Urinary bladder (tissue), 4 donors: ENCODE measurements around the gene TRIML2. TPM values are rescaled to one million over a fixed set of nuclear protein-coding genes. Genes with fewer than 3 reads are reported as not detected.

Source experiments
- DNase-seq: peaks from one replicate; pipeline ENCODE4 v3.0.0-alpha.2; 2015; ENCODE audit errors: extremely low spot score
- H3K27ac ChIP-seq: one replicate; pipeline ENCODE4 v1.5.1; 2013; ENCODE audit warnings: low read depth, mild to moderate bottlenecking, moderate library complexity
- H3K36me3 ChIP-seq: one replicate; pipeline ENCODE4 v1.6.1; 2013; ENCODE audit warnings: mild to moderate bottlenecking, moderate library complexity; ENCODE audit not compliant: insufficient read depth
- H3K4me1 ChIP-seq: one replicate; pipeline ENCODE4 v1.6.1; 2013; ENCODE audit warnings: mild to moderate bottlenecking, moderate library complexity; ENCODE audit not compliant: insufficient read depth
- H3K4me3 ChIP-seq: one replicate; pipeline ENCODE4 v1.5.1; 2013; ENCODE audit warnings: low read depth, low read length
- WGBS: extraction: QIAGEN DNeasy Blood & Tissue Kit; methylation state at CpG from one replicate; pipeline ENCODE4 v1.1.7; 2013; 5-methylcytosine and 5-hydroxymethylcytosine counted together
- polyA plus RNA-seq: library from polyadenylated mRNA; stranded (reverse); fragments of 200-250 nt; gene quantifications from one replicate; pipeline ENCODE4 v1.2.3, GENCODE V29; 2013
- total RNA-seq: library from RNA; depleted of rRNA; stranded (reverse); fragments of >200 nt; gene quantifications from one replicate; pipeline ENCODE4 v1.2.3, GENCODE V29; 2014
- donor health status: healthy with polysubstance abuse.
- donor health status: healthy.

Gene TRIML2
- total and polyA plus RNA-seq, 2 donors, result not detected

- Histone ChIP-seq H3K27ac (no peak overlapping the region), H3K4me1 (no peaks in the 10 kb centered on the region), H3K4me3 (no peak overlapping the region), H3K36me3 (no peaks in the 10 kb centered on the region)
- 57% methylated on average over 13 of the region's 13 CpGs for WGBS
- DNase-seq, result no peak
These were observed 12.1 kb upstream of the TRIML2 start for GRCh38 chr4:188121530-188121929.

- DNase-seq, result no peak
- no peak overlapping the region for H3K4me3 ChIP-seq
- H3K4me1 ChIP-seq, result no peaks in the 10 kb centered on the region
- 76% methylated on average over 16 of the region's 16 CpGs for WGBS
- no peaks in the 10 kb centered on the region for H3K36me3 ChIP-seq
- no peak overlapping the region for H3K27ac ChIP-seq
These were observed 8.4 kb upstream of the TRIML2 start for GRCh38 chr4:188117631-188118324.

- WGBS, result 90% methylated on average over 9 of the region's 9 CpGs
- H3K4me1 ChIP-seq, result no peaks in the 10 kb centered on the region
- H3K4me3 ChIP-seq, result no peak overlapping the region
- H3K36me3 ChIP-seq, result no peaks in the 10 kb centered on the region
- H3K27ac ChIP-seq, result no peak overlapping the region
- DNase-seq, result no peak
These were observed 3.8 kb upstream of the TRIML2 start for GRCh38 chr4:188113156-188113555.

GRCh38 chr4:188111955-188112354 lies 2.6 kb upstream of the TRIML2 start:
- H3K27ac ChIP-seq, result no peak overlapping the region

GRCh38 chr4:188110741-188111471 lies 1.5 kb upstream of the TRIML2 start:
- Histone ChIP-seq H3K4me3 (no peak overlapping the region), H3K36me3 (no peaks in the 10 kb centered on the region), H3K27ac (no peak overlapping the region), H3K4me1 (no peaks in the 10 kb centered on the region)
- no peak for DNase-seq
- 66% methylated on average over 7 of the region's 7 CpGs for WGBS

More at GRCh38 chr4:188111955-188112354, 2.6 kb upstream of the TRIML2 start:
- DNase-seq, result no peak
- no peak overlapping the region for H3K4me3 ChIP-seq
- 73% methylated on average over 6 of the region's 6 CpGs for WGBS
- no peaks in the 10 kb centered on the region for H3K36me3 ChIP-seq
- H3K4me1 ChIP-seq, result no peaks in the 10 kb centered on the region

GRCh38 chr4:188110036-188110435 lies 633 bp upstream of the TRIML2 start:
- no peaks in the 10 kb centered on the region for H3K4me1 ChIP-seq
- no peak overlapping the region for H3K4me3 ChIP-seq
- no peak for DNase-seq
- WGBS, result 21% methylated on average over 3 of the region's 3 CpGs
- H3K27ac ChIP-seq, result no peak overlapping the region
- no peaks in the 10 kb centered on the region for H3K36me3 ChIP-seq

- Histone ChIP-seq H3K4me3 (no peak overlapping the region), H3K27ac (no peak overlapping the region), H3K36me3 (no peaks in the 10 kb centered on the region), H3K4me1 (no peaks in the 10 kb centered on the region)
- WGBS, result 52% methylated on average over 10 of the region's 10 CpGs
- DNase-seq, result no peak
These were observed 1.2 kb downstream of the TRIML2 start for GRCh38 chr4:188107931-188108843.

- no peak for DNase-seq
- WGBS, result 98% methylated on average over 40 of the region's 40 CpGs
- no peak overlapping the region for H3K27ac ChIP-seq
- H3K36me3 ChIP-seq, result no peaks in the 10 kb centered on the region
- no peaks in the 10 kb centered on the region for H3K4me1 ChIP-seq
- H3K4me3 ChIP-seq, result no peak overlapping the region
These were observed 2.9 kb downstream of the TRIML2 start for GRCh38 chr4:188106454-188106853.

- 83% methylated on average over 3 of the region's 3 CpGs for WGBS
- Histone ChIP-seq H3K36me3 (no peaks in the 10 kb centered on the region), H3K4me3 (no peak overlapping the region), H3K27ac (no peak overlapping the region), H3K4me1 (no peaks in the 10 kb centered on the region)
- DNase-seq, result no peak
These were observed 16.6 kb downstream of the TRIML2 start for GRCh38 chr4:188092824-188093223.

GRCh38 chr4:188086858-188087257 lies 22.5 kb downstream of the TRIML2 start:
- WGBS, result 88% methylated on average over 6 of the region's 6 CpGs
- Histone ChIP-seq H3K27ac (no peak overlapping the region), H3K36me3 (no peaks in the 10 kb centered on the region), H3K4me1 (no peaks in the 10 kb centered on the region), H3K4me3 (no peak overlapping the region)
- no peak for DNase-seq

- Histone ChIP-seq H3K36me3 (no peaks in the 10 kb centered on the region), H3K4me3 (no peak overlapping the region), H3K27ac (no peak overlapping the region), H3K4me1 (no peaks in the 10 kb centered on the region)
- 50% methylated on average over 3 of the region's 3 CpGs for WGBS
- no peak for DNase-seq
These were observed 26.6 kb downstream of the TRIML2 start for GRCh38 chr4:188082796-188083195.

- Histone ChIP-seq H3K36me3 (no peaks in the 10 kb centered on the region), H3K27ac (no peak overlapping the region), H3K4me3 (no peak overlapping the region), H3K4me1 (no peaks in the 10 kb centered on the region)
- 28% methylated on average over 1 of the region's 1 CpG for WGBS
- DNase-seq, result no peak
These were observed 31.3 kb downstream of the TRIML2 start for GRCh38 chr4:188078116-188078515.

GRCh38 chr4:188076169-188076568 lies 33.2 kb downstream of the TRIML2 start:
- no peaks in the 10 kb centered on the region for H3K4me1 ChIP-seq
- WGBS, result 95% methylated on average over 12 of the region's 12 CpGs
- H3K4me3 ChIP-seq, result no peak overlapping the region
- DNase-seq, result no peak
- H3K27ac ChIP-seq, result no peak overlapping the region
- H3K36me3 ChIP-seq, result no peaks in the 10 kb centered on the region
